Embryonic facial prominence (tissue), 1 donor: ENCODE results near the gene CASP8.
"Not testable (repeated sequence)": the region's sequence is repeated elsewhere in the genome, so short reads cannot be mapped to it uniquely, and the experiment has no call there.

ENCODE experiments used
- DNase-seq: peaks from one replicate; pipeline ENCODE4 v3.0.0-alpha.2; 2016; ENCODE audit errors: extremely low spot score

The CASP8 gene

GRCh38 chr2:201260302-201260800 lies at the start of gene CASP8:
CASP8 (plus strand) TSS chr2:201260536; CDS start chr2:201266487, 5,951 bp downstream.
- DNase-seq, result no peak

- no peak for DNase-seq
Observed at GRCh38 chr2:201215963-201216362, 44.4 kb upstream of the CASP8 start.

- DNase-seq, result no peak
Observed at GRCh38 chr2:201216918-201217317, 43.4 kb upstream of the CASP8 start.

GRCh38 chr2:201218780-201219179 lies 41.6 kb upstream of the CASP8 start:
- no peak for DNase-seq

- no peak for DNase-seq
Observed at GRCh38 chr2:201219328-201220096, 40.8 kb upstream of the CASP8 start.

GRCh38 chr2:201220102-201220570 lies 40.2 kb upstream of the CASP8 start:
- DNase-seq, result no peak

- no peak for DNase-seq
Observed at GRCh38 chr2:201223089-201224073, 37.0 kb upstream of the CASP8 start.

GRCh38 chr2:201228271-201228911 lies 31.9 kb upstream of the CASP8 start:
- no peak for DNase-seq

GRCh38 chr2:201228912-201229290 lies 31.4 kb upstream of the CASP8 start:
- no peak for DNase-seq

GRCh38 chr2:201231781-201232466 lies 28.4 kb upstream of the CASP8 start:
- DNase-seq, result peak; percentile 72

- DNase-seq, result no peak
Observed at GRCh38 chr2:201232467-201232815, 27.9 kb upstream of the CASP8 start.

- no peak for DNase-seq
Observed at GRCh38 chr2:201233192-201233811, 27.0 kb upstream of the CASP8 start.

GRCh38 chr2:201233812-201234662 lies 26.3 kb upstream of the CASP8 start:
- no peak for DNase-seq

- DNase-seq, result no peak
Observed at GRCh38 chr2:201234663-201235135, 25.6 kb upstream of the CASP8 start.

- DNase-seq, result peak; percentile 52
Observed at GRCh38 chr2:201235860-201236811, 24.2 kb upstream of the CASP8 start.

- no peak for DNase-seq
Observed at GRCh38 chr2:201237486-201238123, 22.7 kb upstream of the CASP8 start.

GRCh38 chr2:201239167-201239935 lies 21.0 kb upstream of the CASP8 start:
- not testable (repeated sequence) for DNase-seq
